ENCODE results near the gene ZIC1.

DNA sequence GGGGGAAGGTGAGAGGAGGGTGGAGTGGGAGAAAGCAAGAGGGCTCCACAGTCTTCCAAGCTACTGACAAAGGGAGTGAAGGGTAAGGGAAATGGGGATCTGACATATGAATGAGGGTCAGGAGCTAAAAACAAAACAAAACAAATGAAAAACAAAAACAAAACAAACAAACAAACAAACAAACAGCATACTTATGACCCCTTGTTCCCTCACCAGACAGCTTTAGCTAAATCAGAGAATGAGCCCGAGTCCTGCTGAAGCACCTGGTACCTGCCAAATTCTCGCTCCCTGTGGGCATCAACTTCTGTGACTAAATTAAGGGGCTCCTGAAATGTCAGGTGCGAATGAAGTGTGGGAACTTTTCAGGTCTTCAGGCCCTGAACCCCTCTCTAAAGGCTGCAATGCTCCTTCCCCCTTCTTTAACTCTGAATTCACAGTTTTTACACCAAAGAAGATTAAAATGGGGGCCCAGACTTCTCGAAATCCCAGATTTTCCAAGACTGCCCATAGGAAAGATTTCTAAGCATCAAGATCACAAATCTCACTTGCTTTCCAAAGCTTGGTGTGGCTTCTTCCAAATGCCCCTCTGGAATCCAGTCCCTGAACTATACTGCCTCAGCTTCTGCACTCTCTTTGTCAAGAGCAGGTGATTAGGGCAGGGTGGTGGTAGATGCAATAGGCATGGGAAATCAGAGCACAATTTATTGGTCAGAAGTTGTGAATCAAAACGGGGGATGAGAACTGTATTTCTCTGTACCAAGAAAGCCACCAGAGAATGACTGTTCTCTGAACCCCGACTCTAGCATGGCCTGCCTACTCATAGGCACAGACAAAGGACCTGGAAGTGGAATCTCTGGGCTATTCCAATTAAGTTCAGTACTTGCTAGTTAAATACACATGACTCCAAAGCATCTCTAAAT is 43.7 kb upstream of the ZIC1 start:
- TF ChIP-seq, protein P1, sequence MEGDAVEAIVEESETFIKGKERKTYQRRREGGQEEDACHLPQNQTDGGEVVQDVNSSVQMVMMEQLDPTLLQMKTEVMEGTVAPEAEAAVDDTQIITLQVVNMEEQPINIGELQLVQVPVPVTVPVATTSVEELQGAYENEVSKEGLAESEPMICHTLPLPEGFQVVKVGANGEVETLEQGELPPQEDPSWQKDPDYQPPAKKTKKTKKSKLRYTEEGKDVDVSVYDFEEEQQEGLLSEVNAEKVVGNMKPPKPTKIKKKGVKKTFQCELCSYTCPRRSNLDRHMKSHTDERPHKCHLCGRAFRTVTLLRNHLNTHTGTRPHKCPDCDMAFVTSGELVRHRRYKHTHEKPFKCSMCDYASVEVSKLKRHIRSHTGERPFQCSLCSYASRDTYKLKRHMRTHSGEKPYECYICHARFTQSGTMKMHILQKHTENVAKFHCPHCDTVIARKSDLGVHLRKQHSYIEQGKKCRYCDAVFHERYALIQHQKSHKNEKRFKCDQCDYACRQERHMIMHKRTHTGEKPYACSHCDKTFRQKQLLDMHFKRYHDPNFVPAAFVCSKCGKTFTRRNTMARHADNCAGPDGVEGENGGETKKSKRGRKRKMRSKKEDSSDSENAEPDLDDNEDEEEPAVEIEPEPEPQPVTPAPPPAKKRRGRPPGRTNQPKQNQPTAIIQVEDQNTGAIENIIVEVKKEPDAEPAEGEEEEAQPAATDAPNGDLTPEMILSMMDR (IDR thresholded peaks at IDR 0.05; ENCODE audit: low read length): no peak
- TF ChIP-seq EZH2 (optimal IDR thresholded peaks at IDR 0.05; ENCODE audit: low read depth, low read length) (no peak), EZH2phosphoT487 (IDR thresholded peaks at IDR 0.05; ENCODE audit: low read length) (no peak)

Measured in MM.1S (cell line).